GM06990 (cell line): ENCODE measurements around the gene TMPRSS6.

Experiments used
- DNase-seq: peaks from one replicate; pipeline ENCODE4 v3.0.0-alpha.2; 2011; ENCODE audit not compliant: insufficient read length; ENCODE audit errors: extremely low read depth
- H3K27me3 ChIP-seq: replicated peaks from 2 replicates; pipeline ENCODE4 v1.6.0; 2011; ENCODE audit warnings: low read length; ENCODE audit not compliant: control insufficient read depth, insufficient read depth
- H3K36me3 ChIP-seq: 2 replicates; pipeline ENCODE4 v1.5.1; 2011; ENCODE audit warnings: low read length; ENCODE audit not compliant: control insufficient read depth, insufficient read depth
- H3K4me3 ChIP-seq: replicated peaks from 2 replicates; pipeline ENCODE4 v1.5.1; 2011; ENCODE audit warnings: low read depth, mild to moderate bottlenecking, control low read depth, low read length
- TF ChIP-seq, protein P1 (sequence below): IDR thresholded peaks from 2 replicates; pipeline ENCODE4 v1.5.1; 2011; ENCODE audit warnings: low read length, control low read depth, mild to moderate bottlenecking, inconsistent platforms; ENCODE audit not compliant: insufficient read depth, poor library complexity, severe bottlenecking

TMPRSS6 gene

DNA sequence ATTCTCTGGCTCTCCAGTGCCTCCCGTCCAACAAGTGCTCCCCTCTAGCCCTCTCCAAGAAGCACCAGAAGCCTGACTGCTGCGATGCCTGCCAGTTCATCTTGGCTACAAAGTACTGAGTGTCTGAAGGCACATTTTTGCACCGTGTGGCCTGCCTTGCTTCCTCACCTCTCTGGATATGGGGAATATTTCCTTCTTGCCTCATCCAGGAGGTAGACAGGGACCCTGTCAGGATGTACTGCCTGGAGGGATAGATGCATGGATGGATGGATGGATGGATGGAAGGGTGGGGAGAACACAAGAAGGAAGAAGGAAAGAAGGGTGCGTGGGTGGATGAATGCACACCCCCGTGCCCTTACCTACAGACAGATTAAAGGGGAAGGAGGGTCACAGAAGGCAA lies 30.4 kb downstream of the TMPRSS6 start:
- no peak overlapping the region for H3K4me3 ChIP-seq
- no peaks in the 10 kb centered on the region for H3K36me3 ChIP-seq
- TF ChIP-seq, protein P1, sequence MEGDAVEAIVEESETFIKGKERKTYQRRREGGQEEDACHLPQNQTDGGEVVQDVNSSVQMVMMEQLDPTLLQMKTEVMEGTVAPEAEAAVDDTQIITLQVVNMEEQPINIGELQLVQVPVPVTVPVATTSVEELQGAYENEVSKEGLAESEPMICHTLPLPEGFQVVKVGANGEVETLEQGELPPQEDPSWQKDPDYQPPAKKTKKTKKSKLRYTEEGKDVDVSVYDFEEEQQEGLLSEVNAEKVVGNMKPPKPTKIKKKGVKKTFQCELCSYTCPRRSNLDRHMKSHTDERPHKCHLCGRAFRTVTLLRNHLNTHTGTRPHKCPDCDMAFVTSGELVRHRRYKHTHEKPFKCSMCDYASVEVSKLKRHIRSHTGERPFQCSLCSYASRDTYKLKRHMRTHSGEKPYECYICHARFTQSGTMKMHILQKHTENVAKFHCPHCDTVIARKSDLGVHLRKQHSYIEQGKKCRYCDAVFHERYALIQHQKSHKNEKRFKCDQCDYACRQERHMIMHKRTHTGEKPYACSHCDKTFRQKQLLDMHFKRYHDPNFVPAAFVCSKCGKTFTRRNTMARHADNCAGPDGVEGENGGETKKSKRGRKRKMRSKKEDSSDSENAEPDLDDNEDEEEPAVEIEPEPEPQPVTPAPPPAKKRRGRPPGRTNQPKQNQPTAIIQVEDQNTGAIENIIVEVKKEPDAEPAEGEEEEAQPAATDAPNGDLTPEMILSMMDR: no peak
- DNase-seq: no peak
- no peaks in the 10 kb centered on the region; the same call in 1 of the 2 replicates for H3K27me3 ChIP-seq

DNA sequence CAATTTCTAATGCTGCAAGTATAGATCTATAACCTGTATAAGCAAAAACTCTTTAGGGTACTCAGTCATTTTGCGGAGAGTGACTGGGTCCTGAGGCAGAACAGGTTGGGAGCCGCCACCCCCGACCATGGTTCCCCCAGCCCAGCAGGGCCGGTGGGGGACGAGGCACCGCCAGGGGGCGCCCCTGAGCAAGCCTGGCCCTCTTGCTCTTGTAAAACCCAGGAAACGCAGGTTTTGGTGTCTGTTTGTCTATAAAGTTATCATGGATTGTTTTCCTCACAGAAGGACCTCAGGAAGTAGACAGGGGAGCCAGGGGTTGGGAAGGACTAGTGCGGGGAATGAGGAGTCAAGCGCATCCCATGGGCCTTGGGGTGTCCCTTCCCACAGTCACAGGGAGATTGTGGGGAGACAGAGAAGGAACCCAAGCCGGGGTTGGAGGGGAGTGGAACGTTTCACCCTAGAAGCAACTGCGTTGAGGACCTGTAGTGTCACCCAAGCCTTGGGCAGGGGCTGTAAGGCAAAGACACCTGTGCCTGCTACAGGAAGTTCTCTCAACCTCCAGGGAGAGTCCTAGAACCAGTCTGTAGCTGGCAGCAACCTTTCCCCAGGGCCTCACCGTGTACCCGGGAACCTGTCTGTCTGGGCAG lies 31.6 kb downstream of the TMPRSS6 start:
- Histone ChIP-seq H3K4me3 (no peak overlapping the region), H3K27me3 (no peaks in the 10 kb centered on the region; the same call in 1 of the 2 replicates), H3K36me3 (no peaks in the 10 kb centered on the region)
- TF ChIP-seq, protein P1: peak; percentile 99
- DNase-seq: peak; percentile 78

DNA sequence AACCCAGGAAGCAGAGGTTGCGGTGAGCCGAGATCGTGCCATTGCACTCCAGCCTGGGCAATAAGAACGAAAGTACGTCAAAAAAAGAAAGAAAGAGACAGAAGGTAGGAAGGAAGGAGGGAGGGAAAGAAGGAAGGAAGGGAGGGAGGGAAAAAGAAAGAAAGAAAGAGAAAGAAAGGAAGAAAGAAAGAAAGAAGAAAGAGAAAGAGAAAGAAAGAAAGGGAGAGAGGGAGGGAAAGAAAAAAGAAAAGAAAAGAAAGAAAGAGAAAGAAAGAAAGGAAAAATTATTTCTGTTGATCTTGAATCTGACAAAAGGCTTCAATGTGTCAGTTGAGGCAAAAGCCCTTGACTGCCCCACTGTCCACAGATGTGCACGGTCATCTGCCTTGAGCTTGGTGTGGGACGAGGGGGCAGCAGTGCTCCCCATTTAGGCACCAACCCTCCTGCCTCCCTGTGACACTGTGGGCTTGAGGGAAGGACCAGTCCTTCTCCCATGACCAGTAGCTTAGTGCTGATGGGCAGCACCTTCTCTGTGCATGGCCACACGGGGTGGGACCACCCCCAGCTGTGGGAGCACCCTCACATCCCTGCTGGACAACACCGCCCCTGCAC lies 33.6 kb downstream of the TMPRSS6 start:
- TF ChIP-seq, protein P1: no peak
- Histone ChIP-seq H3K27me3 (no peaks in the 10 kb centered on the region; the same call in 1 of the 2 replicates), H3K36me3 (no peaks in the 10 kb centered on the region)

DNA sequence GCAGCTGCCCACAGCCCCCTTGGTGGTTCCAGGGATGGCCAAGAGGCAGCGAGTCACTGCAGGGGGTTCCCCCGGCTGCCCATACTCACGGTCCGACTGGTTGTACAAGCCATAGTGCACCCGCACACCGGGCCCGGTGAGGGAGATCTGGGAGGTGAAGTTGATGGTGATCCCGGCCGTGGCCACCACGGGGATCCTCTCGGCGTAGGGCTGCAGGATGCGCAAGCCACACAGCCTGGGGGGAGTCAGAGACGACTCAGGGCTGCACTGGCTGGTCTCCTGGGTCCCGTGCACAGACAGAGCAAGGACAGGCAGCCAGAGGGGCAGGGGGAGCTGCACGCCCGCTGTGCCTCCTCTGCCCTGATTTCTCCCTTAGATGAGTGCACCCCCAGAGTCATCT lies 34.5 kb downstream of the TMPRSS6 start:
- H3K27me3 ChIP-seq: no peaks in the 10 kb centered on the region; the same call in 1 of the 2 replicates
- no peak overlapping the region for H3K4me3 ChIP-seq
- no peaks in the 10 kb centered on the region for H3K36me3 ChIP-seq
- no peak for DNase-seq
- TF ChIP-seq, protein P1: no peak

More for the DNA sequence above, 33.6 kb downstream of the TMPRSS6 start:
- DNase-seq: no peak
- H3K4me3 ChIP-seq: no peak overlapping the region

DNA sequence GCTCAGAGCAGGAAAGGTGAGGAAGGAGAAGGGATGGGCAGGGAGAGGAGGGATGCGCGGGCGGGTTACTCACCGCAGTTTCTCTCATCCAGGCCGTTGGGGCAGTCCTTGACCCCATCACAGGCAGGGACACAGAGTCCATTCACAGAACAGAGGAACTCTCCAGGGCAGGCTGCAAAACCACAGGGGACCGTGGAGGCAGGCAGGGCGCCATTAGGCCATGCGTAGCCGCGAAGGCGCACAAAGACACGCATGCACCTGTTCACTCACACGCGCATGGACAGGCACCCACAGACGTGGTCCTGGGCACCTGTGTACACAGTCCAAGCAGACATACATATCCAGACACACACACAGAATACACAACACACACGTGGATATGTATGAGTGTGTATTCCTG lies 35.0 kb downstream of the TMPRSS6 start:
- Histone ChIP-seq H3K4me3 (no peak overlapping the region), H3K27me3 (no peaks in the 10 kb centered on the region; the same call in 1 of the 2 replicates), H3K36me3 (no peaks in the 10 kb centered on the region)
- TF ChIP-seq, protein P1: no peak
- no peak for DNase-seq
